ENCODE results near the gene FBXO21. TPM values are rescaled to one million over a fixed set of nuclear protein-coding genes. Genes with fewer than 3 reads are reported as not detected.

FBXO21 gene
- total RNA-seq, 3 donors from 2014 or later (not counting 1 experiment from before 2014, with no cell fraction given) = 39.8 to 48.8 (median 39.9) TPM

DNA sequence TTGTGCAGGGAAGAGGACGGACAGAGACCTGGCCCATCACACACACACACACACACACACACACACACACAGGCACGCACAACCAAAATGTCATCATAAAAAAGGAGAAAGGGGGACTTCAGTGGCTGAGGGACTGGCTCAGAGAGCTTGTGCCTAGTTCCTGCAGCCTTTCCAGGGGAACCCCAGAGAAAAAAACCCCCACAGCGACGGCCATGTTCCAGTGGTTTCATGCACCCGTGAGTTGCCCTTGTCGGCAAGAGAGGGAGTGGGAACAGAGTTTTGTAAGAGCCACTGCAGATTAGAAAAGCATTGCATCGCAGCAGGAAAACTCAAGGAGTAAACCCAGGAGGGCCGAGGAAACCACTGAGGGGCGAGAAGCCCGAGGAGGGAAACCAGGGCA is 24.5 kb upstream of the FBXO21 start:
- H3K9me3 ChIP-seq (ENCODE audit: control insufficient read depth, insufficient read depth, low read length) = no peaks in the 10 kb centered on the region
- no peaks in the 10 kb centered on the region for H3K4me1 ChIP-seq (ENCODE audit: control insufficient read depth, insufficient read depth, low read length)
- no peaks in the 10 kb centered on the region for H3K36me3 ChIP-seq (ENCODE audit: control insufficient read depth, insufficient read depth, low read length)
- Mint-ChIP-seq H3K9me3 (no peaks in the 10 kb centered on the region), H3K4me1 (no peaks in the 10 kb centered on the region), H3K4me3 (no peak overlapping the region), H3K27me3 (ENCODE audit: low read depth in 2 of 2) (peaks cover 10 to 18% of the 10 kb centered on the region in 2 donors), H3K27ac (no peak overlapping the region), H3K36me3 (no peaks in the 10 kb centered on the region)
- H3K27ac ChIP-seq (ENCODE audit: low read length) = no peak overlapping the region
- H3K4me3 ChIP-seq (ENCODE audit: low read length) = no peak overlapping the region
- ATAC-seq = no peak
- 72% methylated on average over 8 of the region's 10 CpGs for WGBS (ENCODE audit: insufficient coverage)
- no peaks in the 10 kb centered on the region for H3K27me3 ChIP-seq (ENCODE audit: control insufficient read depth, insufficient read depth, low read length)
- intact Hi-C loops (cut with micrococcal nuclease) = loop anchor here (5.0 kb wide), 1 partner anchor 623 kb away; no protein-coding TSS in a partner anchor
- no peak for TF ChIP-seq CTCF (IDR thresholded peaks at IDR 0.05)
- no peak for DNase-seq

GRCh38 chr12:117213295-117213808 is 23.1 kb upstream of the FBXO21 start:
- no peak overlapping the region for H3K27ac Mint-ChIP-seq

GRCh38 chr12:117212563-117213190 is 22.4 kb upstream of the FBXO21 start:
- TF ChIP-seq CTCF (IDR thresholded peaks at IDR 0.05) = peak; percentile 87
- no peaks in the 10 kb centered on the region for H3K36me3 Mint-ChIP-seq
- DNase-seq (peak; percentile 26 to 80), ATAC-seq (peak; percentile 49 to 72 (median 60))
- H3K9me3 ChIP-seq (ENCODE audit: control insufficient read depth, insufficient read depth, low read length) = no peaks in the 10 kb centered on the region
- no peaks in the 10 kb centered on the region for H3K4me1 ChIP-seq (ENCODE audit: control insufficient read depth, insufficient read depth, low read length)
- no peak overlapping the region for H3K27ac ChIP-seq (ENCODE audit: low read length)
- no peaks in the 10 kb centered on the region for H3K4me1 Mint-ChIP-seq
- intact Hi-C loops (cut with micrococcal nuclease) = loop anchor here (5.0 kb wide), 1 partner anchor 625 kb away; no protein-coding TSS in a partner anchor
- no peak overlapping the region for H3K4me3 Mint-ChIP-seq
- H3K4me3 ChIP-seq (ENCODE audit: low read length) = no peak overlapping the region
- H3K36me3 ChIP-seq (ENCODE audit: control insufficient read depth, insufficient read depth, low read length) = no peaks in the 10 kb centered on the region
- peaks cover 14 to 18% of the 10 kb centered on the region in 2 donors for H3K27me3 Mint-ChIP-seq (ENCODE audit: low read depth in 2 of 2)
- H3K27me3 ChIP-seq (ENCODE audit: control insufficient read depth, insufficient read depth, low read length) = no peaks in the 10 kb centered on the region
- WGBS (ENCODE audit: insufficient coverage) = 19% methylated on average over 6 of the region's 7 CpGs
- H3K9me3 Mint-ChIP-seq = no peaks in the 10 kb centered on the region
- H3K27ac Mint-ChIP-seq = no peak overlapping the region

More at GRCh38 chr12:117213295-117213808, 23.1 kb upstream of the FBXO21 start:
- no peaks in the 10 kb centered on the region for H3K36me3 Mint-ChIP-seq
- no peak for DNase-seq
- Histone ChIP-seq H3K27me3 (ENCODE audit: control insufficient read depth, insufficient read depth, low read length) (no peaks in the 10 kb centered on the region), H3K27ac (ENCODE audit: low read length) (no peak overlapping the region), H3K9me3 (ENCODE audit: control insufficient read depth, insufficient read depth, low read length) (no peaks in the 10 kb centered on the region), H3K4me1 (ENCODE audit: control insufficient read depth, insufficient read depth, low read length) (no peaks in the 10 kb centered on the region), H3K4me3 (ENCODE audit: low read length) (no peak overlapping the region), H3K36me3 (ENCODE audit: control insufficient read depth, insufficient read depth, low read length) (no peaks in the 10 kb centered on the region)
- H3K4me1 Mint-ChIP-seq = no peaks in the 10 kb centered on the region
- intact Hi-C loops (cut with micrococcal nuclease) = loop anchor here (5.0 kb wide), 1 partner anchor 624 kb away; no protein-coding TSS in a partner anchor
- TF ChIP-seq CTCF (IDR thresholded peaks at IDR 0.05) = no peak
- no peak overlapping the region for H3K4me3 Mint-ChIP-seq
- WGBS (ENCODE audit: insufficient coverage) = 29% methylated on average over 2 of the region's 2 CpGs
- H3K9me3 Mint-ChIP-seq = no peaks in the 10 kb centered on the region
- H3K27me3 Mint-ChIP-seq (ENCODE audit: low read depth in 2 of 2) = peaks cover 8 to 14% of the 10 kb centered on the region in 2 donors
- no peak for ATAC-seq

Data from natural killer cell (primary cell).